ENCODE measurements around the gene ADARB2.

DNA sequence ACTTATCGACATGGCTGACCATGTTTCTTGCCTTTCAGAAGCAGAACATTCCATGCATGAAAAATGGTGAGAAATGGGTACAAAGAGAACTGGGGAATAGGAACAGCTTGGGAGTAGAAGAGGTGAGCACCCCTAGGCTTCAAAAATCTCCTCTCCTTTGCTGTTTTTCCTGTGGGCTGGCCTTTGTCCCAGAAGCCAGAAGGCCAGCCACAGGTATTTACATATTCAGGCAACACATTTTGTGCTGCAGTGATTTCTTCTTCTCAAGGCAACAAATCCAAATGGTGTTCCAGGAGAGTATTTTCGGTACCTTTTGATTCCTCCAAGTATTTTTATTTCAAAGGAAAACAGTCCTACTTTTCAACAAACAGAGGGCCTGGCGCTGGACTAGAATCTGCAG is 31.1 kb downstream of the ADARB2 start:
- TF ChIP-seq REST (IDR thresholded peaks at IDR 0.05; ENCODE audit: low read depth, low read length) (no peak), ATF7 (IDR thresholded peaks at IDR 0.05; ENCODE audit: low read depth) (no peak), BHLHE40 (IDR thresholded peaks at IDR 0.05; ENCODE audit: borderline replicate concordance in 1 of 2, low read depth in 2 of 2, low read length in 1 of 2) (no peak)

All from GM12878 (cell line).